GM19455 (cell line): ENCODE data around the gene PDIA2.
"Not testable (repeated sequence)": the region's sequence is repeated elsewhere in the genome, so short reads cannot be mapped to it uniquely, and the experiment has no call there.

Source experiments
- ATAC-seq: cut with Tn5 transposase; IDR thresholded peaks from one replicate; pipeline ENCODE4 v1.9.1; 2021; ENCODE audit not compliant: unreplicated experiment

Gene PDIA2

DNA sequence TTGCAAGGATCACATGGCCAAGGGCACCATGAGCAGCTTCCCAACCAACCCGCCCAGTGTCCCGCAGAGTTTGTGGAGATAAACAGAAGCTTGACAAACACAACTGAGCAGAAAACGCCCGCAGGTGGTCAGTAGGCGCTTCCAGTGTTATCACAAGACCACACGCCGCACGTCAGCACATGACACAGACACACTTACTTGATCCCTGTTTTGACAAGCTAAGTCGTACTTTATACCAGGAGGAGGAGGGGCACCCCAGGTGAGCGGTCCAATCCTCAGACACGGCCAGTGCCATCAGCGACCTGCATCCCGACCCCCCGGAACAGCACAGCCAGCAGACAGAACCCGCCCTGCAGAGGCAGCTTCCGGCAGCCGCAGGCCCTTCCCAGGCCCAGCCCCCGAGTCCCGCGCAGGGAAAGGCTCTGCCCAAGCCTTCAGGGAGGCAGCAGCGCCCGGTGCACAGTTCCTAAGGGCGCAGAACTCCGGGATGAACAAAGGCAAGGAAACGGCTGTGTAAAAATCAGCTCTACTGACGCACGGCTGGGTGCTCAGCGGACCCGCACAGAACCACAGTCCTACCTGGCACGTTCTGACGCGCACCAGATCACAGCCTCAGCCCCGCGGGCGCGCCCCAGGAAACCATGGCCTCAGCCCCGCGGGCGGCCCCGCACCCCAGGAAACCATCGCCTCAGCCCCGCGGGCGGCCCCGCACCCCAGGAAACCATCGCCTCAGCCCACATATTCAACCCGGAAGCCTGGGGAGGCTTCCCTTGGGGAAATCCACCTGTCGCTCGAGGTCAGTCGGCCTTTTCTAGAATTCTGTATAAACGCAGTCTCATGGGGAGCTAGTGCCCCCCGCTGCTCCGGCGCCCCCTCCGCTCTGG is 41.7 kb downstream of the PDIA2 start:
- ATAC-seq, result no peak

GRCh38 chr16:325375-326145 is 42.6 kb downstream of the PDIA2 start:
- no peak for ATAC-seq

DNA sequence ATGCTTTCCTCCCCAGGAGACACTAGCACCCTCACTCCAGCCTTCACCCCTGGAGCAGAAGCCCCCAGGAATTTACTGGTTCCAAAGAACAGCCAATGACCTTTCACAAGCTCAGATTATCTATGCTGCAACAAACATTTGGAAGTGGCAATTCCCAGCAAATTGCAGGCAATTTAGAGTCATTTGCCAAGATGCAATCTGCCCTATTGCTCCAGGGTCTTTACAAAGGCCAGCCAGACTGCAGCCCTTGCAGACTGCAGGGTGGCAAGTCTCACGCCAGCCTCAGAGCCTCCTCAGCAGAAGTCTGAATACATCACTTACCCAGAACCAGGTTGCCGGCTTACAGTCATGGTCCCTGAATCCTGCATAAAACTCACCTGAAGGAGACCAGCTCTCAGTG is 47.8 kb downstream of the PDIA2 start:
- no peak for ATAC-seq

- ATAC-seq, result not testable (repeated sequence)
These were observed 48.3 kb downstream of the PDIA2 start for GRCh38 chr16:331181-331814.

DNA sequence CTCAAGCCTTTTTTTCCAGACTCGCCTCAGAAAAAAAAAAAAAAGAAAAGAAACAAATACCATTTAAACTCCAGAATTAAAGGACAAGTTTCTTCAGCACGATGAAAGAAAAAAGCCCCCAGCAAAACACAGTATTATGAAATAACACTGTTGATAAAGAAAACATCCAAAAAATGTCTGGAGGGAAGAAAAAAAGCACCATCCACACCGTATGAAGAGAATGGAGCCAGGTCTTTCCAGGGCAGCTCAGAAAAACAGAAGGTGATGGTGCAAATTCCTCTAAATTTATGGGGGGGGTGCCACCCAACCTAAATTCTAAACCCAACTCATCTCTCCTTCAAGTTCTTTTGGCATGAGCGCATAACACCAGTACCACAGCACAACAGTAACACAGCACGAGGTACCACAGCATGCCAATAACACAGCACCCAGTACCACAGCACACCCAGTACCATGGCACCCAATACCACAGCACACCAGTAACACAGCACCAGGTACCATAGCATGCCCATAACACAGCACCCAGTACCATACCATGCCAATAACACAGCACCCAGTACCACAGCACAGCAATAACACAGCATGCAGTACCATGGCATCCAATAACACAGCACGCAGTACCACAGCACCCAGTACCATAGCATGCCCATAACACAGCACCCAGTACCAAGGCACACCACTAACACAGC is 50.6 kb downstream of the PDIA2 start:
- no peak for ATAC-seq

DNA sequence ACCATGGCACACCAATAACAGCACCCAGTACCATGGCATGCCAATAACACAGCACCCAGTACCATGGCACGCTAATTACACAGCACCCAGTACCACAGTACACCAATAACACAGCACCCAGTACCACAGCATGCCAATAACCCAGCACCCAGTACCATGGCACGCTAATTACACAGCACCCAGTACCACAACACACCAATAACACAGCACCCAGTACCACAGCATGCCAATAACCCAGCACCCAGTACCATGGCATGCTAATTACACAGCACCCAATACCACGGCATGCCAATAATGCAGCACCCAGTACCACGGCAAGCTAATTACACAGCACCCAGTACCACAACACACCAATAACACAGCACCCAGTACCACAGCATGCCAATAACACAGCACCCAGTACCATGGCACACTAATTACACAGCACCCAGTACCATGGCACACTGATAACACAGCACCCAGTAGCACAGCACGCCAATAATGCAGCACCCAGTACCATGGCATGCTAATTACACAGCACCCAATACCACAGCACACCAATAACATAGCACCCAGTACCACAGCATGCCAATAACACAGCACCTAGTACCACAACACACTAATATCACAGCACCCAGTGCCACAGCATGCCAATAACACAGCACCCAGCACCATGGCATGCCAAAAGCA is 51.3 kb downstream of the PDIA2 start:
- not testable (repeated sequence) for ATAC-seq

GRCh38 chr16:334861-335632 is 52.1 kb downstream of the PDIA2 start:
- ATAC-seq, result not testable (repeated sequence)

DNA sequence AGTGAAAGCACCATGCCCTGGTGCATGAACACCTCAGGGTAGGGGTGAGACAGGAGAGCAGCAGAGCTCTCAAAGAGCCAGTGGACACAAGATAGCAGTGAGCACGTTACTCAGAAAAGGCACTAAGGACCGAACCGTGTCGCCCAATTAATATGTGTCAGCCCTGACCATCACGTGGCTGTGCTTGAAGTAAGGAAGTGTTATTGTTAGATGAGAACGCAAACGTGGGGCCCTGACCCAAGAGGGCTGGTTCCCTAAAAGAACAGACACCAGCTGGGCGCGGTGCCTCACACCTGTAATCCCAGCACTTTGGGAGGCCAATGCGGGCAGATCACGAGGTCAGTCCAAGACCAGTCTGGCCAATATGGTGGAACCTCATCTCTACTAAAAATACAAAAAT is 53.3 kb downstream of the PDIA2 start:
- no peak for ATAC-seq
